ENCODE measurements around the gene MAP7.
"Not testable (repeated sequence)": the region's sequence is repeated elsewhere in the genome, so short reads cannot be mapped to it uniquely, and the experiment has no call there.

Gene MAP7

DNA sequence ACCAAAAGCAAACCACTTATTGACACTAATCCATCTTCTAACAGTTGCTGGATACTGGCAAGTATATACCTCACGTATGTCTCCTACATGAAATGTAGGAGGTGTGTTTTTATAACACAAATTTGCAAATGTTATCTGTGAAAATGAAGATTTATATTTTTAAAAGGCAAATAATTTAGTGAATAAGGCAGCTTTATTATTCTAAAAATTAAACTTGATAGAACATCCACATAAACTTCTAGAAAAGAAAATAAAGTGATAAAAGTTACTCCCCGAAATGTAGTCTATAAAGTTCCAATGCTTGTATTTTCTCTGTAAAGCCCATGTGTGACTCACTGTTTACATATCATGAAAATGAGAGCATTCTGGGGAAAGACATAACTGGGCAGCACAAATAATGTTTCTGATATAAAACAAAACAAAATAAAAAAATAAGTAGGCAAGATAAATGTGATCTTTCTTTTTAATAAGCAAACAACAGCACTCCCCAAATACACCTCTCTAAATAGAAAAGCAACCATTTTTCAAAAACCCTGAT lies 84.4 kb downstream of the MAP7 start:
- no peak for DNase-seq

DNA sequence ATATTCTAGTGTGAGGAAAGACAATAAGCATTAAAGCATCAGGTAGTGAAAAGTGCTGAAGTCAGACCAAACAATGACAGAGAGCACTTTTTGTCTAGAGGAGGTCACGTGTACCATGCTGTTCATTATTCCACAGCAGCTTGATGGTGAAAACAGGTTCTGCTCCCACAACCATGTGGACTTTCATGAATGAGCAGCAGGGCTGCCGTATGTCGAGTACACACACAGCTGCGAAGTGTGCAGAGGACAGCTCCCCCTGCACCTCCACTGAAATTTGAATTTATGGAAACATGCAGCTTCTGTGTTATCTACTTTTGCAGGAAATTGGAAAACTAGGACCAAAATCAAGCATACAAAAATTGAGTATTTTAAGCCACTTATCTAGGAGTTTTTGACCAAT lies 85.3 kb downstream of the MAP7 start:
- DNase-seq: no peak

DNA sequence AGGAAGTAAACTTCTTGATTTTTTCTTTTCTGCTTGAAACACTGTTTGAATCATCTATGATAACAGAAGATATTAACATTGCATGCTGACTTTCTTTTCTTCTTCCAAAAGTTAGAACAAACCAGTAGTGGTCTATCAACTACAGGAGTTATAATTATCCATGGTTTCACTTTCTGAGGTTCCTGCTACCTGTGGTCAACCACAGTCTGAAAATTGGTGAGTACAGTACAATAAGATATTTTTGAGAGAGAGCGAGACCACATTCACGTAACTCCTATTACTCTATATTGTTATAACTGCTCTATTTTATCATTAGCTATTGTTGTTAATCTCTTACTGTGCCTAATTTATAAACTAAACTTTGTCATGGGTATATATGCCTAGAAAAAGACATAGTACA lies 86.1 kb downstream of the MAP7 start:
- no peak for DNase-seq

DNA sequence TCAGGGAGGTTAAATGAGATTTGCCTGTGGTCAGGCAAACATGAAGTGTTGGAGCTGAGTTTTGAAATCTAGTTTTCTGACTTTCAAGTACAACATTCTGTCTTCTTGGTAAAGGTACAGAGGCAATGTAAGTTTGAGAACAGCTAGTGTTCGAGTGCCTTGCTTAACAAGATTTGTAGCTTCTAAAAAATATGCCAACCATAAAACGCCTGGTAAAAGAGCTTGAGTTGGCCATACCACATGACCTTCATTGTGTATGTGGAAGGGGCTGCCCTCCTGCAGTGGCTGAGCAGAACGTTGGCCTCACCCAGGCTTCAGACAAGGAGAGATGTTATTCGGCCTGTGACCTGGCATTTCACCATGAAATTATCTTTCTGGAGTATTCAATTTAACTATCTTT lies 86.5 kb downstream of the MAP7 start:
- no peak for DNase-seq

DNA sequence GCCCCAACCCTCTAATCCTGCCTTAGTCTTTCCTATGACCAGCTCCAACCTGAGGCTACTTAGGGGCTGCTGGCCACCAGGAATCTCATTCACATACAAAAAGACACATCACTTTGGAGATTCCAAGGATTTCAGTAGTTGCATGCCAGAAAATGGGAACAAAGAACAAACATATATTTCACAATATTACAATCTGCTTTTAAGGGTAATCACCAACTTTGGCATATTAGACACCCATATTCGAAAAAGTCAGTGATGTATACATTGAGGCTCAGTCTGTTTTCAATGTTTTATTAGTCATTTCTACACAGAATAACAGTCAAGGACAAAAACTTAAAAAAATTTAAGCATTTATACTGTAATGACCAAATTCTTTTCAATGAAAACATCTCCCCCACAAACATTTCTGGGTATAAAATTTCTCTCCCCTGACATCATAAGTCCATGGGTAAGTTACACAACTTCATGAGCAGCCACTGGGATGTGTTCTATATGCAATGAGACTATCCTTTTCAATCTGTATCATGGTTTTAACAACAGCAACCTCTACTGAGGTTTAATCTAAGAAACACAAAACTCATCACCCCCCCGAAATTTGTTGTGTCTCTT lies 103.5 kb downstream of the MAP7 start:
- no peak for DNase-seq

DNA sequence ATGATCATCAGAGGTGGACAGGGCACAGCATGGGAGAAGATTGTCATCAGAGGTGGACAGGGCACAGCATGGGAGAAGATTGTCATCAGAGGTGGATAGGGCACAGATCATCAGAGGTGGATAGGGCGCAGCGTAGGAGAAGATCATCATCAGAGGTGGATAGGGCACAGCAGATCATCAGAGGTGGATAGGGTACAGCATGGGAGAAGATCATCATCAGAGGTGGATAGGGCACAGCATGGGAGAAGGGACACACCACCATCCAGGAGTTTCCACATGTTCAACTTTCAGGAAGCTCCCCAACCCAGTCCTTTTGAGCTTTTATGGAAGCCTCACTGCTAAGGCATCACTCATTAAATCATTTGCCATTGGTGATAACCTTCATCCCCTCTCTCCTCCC lies 104.1 kb downstream of the MAP7 start:
- DNase-seq: no peak

DNA sequence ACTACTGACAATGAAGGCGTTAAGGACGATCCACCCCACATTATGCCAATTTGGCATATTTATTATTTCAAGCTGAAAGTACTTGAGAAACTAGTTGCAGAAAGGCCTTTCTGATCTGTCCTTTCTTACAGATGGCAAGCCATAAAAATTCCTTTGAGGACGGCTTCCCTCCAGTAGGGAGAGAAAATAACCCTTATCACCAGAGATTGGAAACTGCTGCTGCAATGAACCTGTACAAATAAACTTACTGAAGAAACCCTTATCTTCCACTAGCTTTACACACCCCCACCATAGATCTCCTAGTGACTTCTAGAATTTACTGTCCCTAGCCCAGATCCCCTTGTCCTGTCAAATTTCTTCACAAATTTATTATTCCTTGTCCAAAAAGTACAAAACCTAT lies 105.2 kb downstream of the MAP7 start:
- DNase-seq: no peak

DNA sequence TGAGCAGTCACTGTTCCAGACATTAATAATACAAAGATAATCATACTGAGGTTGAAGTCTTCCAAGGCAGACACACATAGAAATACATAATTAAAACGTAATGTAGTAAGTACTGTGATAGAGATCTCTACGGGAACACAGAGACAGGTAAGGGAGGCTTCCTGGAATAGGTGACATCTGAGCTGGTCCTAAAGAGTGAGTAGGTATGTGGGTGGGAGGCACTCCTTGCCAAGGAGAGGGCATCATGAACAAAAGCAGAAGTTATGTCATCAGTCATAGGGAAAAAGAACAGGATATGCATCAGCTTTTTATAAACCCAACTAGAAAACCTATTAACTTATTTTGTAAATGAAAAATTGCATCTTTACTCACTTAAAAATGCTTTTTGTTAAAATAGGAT lies 110.0 kb downstream of the MAP7 start:
- DNase-seq: no peak

DNA sequence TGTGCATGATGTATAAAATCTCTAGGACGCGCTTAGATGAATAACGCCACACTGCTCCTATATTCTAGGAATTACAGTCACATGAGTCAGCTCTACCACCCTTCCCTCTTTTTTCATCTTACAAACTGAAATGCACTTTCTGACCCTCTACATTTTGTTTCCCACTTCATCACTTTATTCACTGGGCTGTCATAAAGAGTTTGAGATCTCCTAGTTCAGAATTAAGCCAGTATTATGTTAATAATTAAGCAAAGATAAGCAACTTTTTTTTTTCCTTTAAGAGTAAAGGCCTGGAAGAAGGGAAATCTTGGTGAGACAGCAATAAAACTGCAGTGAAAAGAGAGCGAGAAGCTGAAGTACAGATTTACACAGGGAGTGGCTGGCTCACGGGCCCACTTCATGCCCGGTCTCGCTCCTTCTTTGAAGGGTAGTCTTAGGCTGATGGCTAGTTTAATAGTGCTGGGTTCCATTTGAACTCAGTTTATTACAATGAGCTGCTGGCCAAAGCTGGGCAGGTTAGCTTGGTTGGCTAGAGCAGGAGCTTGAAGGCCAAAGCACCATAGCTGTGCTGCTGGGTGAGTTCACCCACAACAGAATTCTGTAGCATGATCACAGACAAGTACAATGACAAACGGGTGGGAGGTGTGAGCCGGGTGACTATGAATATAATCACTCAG lies 110.6 kb downstream of the MAP7 start:
- no peak for DNase-seq

DNA sequence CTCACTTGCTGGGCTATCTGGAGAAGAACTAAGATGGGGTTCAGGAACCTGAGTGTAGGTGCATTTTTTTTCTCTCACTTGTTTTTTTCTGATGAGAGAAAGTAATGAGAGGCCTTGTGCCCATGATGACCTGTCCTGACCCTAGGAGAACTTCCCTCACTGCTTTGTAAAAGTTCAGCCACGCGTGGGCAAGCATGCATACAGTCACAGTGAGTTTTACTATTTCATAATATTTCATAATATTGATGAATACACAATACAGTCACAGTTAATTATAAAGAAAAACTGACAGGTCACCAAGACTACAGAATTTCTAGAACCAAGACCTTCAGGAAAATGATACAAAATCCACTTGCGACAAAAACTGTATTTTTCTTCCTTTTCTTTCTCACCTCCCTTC lies 111.8 kb downstream of the MAP7 start:
- DNase-seq: no peak

DNA sequence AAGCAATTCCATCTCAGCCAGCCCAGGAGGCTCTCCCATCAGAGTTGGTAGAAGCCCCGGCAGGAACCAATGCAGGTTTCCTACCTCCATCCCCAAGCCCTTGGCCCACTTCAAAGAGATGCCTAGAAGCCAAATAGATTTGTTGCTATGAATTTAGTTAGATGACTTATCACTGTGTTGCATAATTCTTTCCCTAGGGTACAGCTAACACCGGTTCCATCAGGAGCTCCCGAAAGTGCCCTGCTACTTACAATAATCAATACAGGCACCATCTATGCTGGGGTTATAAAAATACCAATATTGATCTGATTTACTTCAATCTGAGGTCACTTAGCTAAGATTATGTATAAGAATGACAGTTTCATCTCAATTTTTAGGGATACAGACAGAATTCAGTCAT lies 113.0 kb downstream of the MAP7 start:
- no peak for DNase-seq

DNA sequence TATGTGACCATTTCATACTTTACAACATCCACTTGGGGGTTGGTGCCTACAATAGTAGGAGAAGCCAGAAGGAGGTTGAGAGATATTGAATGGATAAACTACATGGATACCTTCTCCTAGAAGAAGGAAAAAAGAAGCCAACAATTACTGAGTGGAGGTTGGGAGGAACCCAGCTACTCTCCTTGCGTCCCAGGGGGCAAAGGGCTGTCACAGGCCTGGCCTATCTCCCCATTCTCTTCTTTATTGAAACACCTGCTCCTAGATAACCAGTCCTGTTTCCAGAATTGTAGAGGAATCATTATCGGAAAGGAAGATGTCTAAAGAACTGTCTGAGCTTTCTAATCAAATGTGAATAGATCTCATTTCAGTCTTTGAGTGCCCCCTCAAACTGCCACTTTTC lies 115.1 kb downstream of the MAP7 start:
- no peak for DNase-seq

DNA sequence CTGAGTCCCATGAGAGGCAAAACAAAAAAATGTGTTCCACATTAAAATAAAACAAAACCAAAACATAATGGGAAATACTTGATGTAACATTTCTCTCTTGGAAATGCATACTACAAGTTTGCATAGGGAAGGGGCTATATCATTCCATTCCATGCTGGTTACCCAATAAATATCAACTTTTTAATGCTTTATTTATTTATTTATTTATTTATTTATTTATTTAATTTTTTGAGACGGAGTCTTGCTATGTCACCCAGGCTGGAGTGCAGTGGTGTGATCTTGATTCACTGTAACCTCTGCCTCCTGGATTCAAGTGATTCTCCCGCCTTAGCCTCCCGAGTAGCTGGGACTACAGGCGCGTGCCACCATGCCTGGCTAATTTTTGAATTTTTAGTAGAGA lies 118.9 kb downstream of the MAP7 start:
- not testable (repeated sequence) for DNase-seq

DNA sequence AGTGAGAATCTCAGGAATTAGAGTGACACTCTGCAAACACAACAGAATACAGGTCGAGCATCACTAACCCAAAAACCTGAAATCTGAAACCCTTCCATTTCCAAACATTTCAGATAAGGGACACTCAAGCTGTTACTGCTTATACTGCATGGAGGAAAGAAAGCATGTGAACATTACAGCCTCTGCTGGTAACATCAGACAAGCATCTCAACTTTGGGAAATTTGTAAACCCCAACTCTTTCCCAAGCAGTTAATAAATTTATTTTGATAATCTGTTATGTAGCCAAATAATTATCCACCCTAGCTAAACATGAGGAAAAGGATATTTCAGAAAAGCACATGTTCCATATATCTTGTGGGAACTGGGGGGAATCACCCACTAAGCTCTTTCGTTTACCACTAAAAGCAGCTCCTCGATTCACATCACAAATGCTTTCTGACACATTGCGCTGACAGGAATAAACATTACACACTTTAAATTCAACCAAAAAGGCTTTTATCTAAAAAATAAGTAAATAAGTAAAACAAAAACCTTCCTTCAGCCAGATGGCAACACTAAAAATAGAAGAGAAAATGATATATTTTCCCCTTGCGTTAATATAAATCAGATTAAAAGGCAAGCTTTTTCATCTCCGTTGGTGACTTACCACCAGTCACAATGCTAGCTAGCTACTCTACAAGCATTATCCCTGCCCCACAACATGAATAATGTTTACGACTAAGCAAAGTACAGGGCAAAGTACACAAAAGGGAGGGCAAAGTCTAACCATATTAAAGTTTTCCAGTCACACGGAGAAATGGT lies 120.8 kb downstream of the MAP7 start:
- no peak for DNase-seq

DNA sequence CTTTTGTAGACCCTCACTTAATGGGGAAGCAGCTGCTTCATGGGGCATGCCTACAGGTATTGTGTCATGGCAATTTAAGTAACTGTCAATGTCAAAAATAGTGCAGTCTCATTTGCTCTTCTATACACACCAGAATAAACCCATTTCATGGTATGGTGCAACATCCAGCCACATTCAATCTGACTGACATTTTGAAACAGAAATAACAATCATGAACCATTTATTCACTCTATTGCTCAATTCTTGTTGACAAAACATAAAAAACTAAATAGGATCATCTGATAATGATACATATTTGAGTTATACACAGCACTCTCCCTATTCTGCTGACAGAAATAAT lies 122.9 kb downstream of the MAP7 start:
- no peak for DNase-seq

DNA sequence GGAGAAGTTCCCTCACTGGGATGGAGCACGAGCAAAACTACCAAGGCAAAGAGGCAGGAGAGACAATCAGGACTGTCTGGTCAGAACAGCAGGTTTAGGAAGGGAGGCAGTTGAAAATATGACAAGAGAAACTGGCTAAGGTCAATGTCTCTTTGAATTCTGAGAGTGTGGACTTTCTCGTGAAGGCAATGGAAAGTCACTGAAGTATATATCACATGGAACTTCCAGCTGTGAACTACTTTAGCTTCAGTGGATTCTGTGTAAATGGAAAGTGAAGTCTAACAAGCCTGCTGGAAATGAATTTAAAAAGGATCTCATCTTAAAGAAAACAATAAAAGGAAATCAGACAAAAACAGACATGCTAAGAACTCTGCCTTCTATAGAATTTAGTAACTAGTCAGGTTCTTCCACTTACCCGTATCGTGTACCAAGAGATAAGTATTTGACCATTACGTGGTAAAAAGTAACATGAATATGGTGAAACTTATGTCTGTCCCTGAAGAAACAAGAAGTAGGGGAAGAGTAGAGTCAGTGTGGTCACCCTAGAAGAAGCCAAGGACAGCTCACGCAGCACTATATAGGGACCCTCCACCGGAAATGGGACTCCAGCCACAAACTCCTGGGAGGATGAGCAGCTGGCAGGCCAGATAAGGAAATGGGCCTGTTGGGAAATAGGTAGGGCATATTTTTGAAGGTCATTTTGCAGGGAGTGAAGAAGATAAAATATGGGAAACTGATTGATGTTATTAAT lies 123.4 kb downstream of the MAP7 start:
- DNase-seq: no peak

DNA sequence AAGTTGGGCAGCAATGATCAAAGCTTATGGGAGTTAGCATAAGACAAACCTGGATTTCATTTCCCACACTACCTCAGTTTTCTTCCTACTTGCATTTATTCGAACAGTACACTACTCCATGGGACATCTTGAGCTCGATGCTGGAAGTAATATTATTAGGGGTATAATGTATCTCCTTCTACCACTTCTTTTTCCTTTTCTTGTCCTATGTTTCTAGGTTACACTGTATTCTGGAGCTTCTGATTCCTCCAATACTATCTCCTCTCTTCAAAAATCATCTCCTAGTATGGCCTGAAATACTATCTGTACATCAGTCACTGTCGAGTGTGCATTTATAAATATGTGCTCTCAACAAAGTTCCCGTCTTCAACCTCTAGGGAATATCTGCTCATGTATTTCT lies 124.4 kb downstream of the MAP7 start:
- no peak for DNase-seq

DNA sequence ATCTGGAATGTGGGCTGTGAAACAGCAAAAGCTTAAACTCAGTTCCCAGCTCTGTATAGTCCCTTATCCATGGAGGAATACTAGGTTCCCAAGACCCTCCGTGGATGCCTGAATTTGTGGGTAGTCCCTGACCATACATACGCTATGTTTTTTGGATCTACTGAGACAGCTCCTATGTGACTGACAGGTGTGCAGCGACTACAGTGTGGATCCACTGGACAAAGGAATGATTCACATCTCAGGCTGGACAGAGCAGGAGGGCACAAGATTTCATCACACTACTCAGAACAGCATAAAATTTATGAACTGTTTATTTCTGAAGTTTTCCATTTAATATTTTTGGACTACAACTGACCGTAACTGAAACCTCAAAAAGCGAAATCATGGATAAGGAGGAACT lies 125.3 kb downstream of the MAP7 start:
- no peak for DNase-seq

DNA sequence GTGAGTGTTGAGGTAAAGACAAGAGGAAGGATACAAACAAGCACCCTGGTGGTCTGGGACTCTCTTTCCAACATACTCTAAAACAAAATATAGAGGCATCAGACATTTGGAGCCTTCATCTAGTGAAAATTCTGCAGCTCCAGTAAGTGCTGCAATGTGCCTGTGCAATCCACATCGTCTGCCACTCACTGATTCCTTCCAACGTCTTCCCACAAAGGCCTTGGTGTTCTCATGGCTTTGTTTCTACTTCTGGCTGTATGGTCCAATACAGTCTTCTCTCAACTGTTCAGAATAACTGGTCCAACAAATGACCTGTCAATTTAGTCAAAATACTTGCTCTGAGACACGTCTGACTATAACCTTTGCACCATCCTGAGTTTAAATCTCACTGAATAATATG lies 125.8 kb downstream of the MAP7 start:
- no peak for DNase-seq

DNA sequence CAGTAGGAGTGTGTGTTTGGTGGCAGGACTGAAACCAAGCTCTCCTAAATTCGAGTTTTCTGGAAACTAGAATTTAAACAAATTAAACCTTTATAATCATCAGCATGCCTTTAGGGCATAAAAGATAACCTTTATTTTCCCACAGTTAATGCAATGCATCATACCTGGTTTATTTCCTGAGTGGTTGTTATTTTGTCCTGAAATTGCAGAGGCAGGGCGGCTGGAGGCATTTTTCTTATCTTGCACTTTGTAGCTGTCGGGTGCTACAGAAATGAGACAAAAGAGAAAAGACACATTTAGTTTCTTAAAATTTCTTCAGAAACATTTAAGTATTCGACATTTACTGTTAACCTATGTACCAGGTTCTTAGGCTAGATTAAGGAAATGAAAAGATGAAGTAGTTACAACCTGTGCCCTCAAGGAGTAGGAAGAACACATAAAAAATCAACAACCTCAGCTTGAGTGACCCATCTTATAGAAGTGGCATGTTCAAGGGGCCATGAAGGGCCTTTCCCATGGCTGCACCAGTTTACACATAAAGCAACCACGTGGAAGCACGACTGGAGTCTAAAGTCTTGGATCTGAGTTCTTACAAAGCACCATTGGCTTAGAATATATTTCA lies 128.6 kb downstream of the MAP7 start:
- DNase-seq: no peak

DNA sequence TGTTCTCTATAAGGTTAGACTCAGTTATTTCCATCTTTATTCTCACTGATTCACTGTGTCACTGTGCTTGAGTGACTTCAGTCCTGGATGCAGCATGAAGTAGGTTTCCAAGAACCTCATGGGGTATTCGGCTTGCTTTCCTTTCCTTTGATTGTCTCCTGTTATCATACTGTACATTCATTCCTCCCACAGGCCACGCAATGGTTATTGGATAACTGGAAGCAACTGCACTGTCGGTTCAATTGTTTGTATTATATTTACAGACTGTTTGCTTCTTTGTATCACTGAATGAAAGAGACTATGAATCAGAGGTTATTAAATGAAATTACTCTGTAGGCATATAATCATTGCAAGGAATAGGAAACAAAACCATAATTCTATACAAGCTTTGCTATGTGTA lies 129.4 kb downstream of the MAP7 start:
- DNase-seq: no peak

DNA sequence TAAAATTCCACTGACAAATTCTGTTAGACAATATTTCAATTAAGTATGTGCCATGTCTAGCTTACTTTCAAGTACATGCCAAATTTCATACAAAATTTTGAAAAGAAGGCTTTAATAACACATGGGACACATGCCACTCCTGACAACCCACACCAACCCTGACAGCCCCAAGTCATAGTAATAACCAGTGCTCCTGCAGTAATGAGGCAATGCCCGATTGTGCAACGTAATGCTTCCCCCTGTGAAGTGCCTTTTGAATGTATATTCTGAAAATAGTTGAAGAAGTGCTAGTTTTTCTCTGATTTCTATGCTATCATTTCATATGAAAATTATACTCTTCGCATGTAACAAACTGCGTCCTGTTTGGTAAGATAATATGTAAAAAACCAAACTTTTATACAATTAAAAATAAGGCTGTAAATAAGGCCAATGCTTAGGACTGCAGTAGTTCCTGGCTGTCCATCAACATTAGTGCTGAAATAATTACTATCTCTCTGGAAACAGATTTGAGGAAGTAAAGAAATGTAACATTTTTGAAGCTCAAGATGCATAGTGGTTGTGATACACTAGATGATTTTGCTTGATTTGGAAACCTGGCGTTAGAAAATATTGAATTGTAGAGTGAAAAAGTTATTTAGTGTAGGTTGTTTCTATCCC lies 134.7 kb downstream of the MAP7 start:
- DNase-seq: no peak

DNA sequence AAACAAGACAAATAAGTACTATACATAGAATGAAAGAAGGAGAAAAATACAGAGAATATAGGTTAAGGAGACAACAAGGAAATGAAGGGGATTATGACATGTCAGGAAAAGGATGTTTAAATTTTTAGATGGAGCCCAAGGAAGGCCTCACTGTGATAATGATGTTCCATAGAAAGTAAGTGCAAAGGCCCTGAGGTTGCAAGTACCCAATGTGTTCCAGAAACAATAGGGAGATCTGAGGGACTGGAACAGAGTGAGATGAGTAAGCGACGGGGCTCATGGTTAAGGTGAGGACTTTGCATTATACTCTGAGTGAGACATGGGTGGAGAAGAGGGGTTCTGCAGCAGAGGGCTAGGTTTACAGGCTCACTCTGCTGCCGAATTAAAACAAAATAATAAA lies 137.8 kb downstream of the MAP7 start:
- no peak for DNase-seq

Measured in CD4-positive, alpha-beta T cell treated with Interleukin-4 for 4 hours (primary cell).